WTC11 (cell line): Measurements from ENCODE around the gene RNF10. TPM values are rescaled to one million over a fixed set of nuclear protein-coding genes. Genes with fewer than 3 reads are reported as not detected.
A peak's percentile ranks its signal among the peaks of the same experiment; 100 is the strongest.
"Not testable (repeated sequence)": the region's sequence is repeated elsewhere in the genome, so short reads cannot be mapped to it uniquely, and the experiment has no call there.

Source experiments
- ATAC-seq: fragments of 200-7000 bp; cut with Tn5 transposase; 2 replicates; pipeline ENCODE4 v1.10.0; 2021; ENCODE audit warnings: mild to moderate bottlenecking, moderate library complexity
- CTCF ChIA-PET: fragments of 300-600 bp; sonication (Branson Sonifier 250); formaldehyde crosslinking; loops from one replicate; lab custom pipeline; 2021; ENCODE audit warnings: antibody characterized with exemption; lab: Charles Lee
- POLR2A ChIA-PET: fragments of 350-600 bp; sonication (Branson Sonifier 250); formaldehyde crosslinking; loops from one replicate; lab custom pipeline; 2021; ENCODE audit warnings: antibody characterized with exemption; lab: Charles Lee
- DNase-seq: peaks from one replicate; pipeline ENCODE4 v3.0.0; 2021; ENCODE audit warnings: low spot score
- H3K27ac Mint-ChIP-seq: 2 replicates; pipeline ENCODE4 v1.8.0; 2021; ENCODE audit warnings: mixed read lengths
- H3K27me3 Mint-ChIP-seq: 2 replicates; pipeline ENCODE4 v1.8.0; 2021; ENCODE audit warnings: low read depth, mild to moderate bottlenecking, moderate library complexity, mixed read lengths
- H3K36me3 Mint-ChIP-seq: 2 replicates; pipeline ENCODE4 v1.8.0; 2021; ENCODE audit warnings: mixed read lengths
- H3K4me1 Mint-ChIP-seq: 2 replicates; pipeline ENCODE4 v1.8.0; 2022; ENCODE audit warnings: mixed read lengths
- H3K4me3 Mint-ChIP-seq: 2 replicates; pipeline ENCODE4 v1.8.0; 2021; ENCODE audit warnings: mild to moderate bottlenecking, moderate library complexity, mixed read lengths
- H3K9me3 Mint-ChIP-seq: 2 replicates; pipeline ENCODE4 v1.8.0; 2021; ENCODE audit warnings: mixed read lengths
- CREM ChIP-seq: sonication (generic); formaldehyde crosslinking; IDR thresholded peaks from 2 replicates; pipeline ENCODE4 v1.8.1; 2022; ENCODE audit warnings: mild to moderate bottlenecking, missing genetic modification reagents, moderate library complexity
- ESRRA ChIP-seq: sonication (generic); formaldehyde crosslinking; IDR thresholded peaks from 2 replicates; pipeline ENCODE4 v1.8.1; 2022; ENCODE audit warnings: mild to moderate bottlenecking, missing genetic modification reagents, borderline replicate concordance
- MYBL2 ChIP-seq: sonication (generic); formaldehyde crosslinking; IDR thresholded peaks from 2 replicates; pipeline ENCODE4 v1.8.1; 2023; ENCODE audit warnings: mild to moderate bottlenecking, moderate library complexity, missing genetic modification reagents
- NR3C1 ChIP-seq: sonication (generic); formaldehyde crosslinking; conservative IDR thresholded peaks from 2 replicates; pipeline ENCODE4 v1.8.1; 2023; ENCODE audit warnings: low read depth, mild to moderate bottlenecking, missing genetic modification reagents
- SMAD3 ChIP-seq: sonication (generic); formaldehyde crosslinking; IDR thresholded peaks from 2 replicates; pipeline ENCODE4 v1.8.0; 2022; ENCODE audit warnings: missing genetic modification reagents, mild to moderate bottlenecking, borderline replicate concordance
- TP53 ChIP-seq: sonication (generic); formaldehyde crosslinking; IDR thresholded peaks from 2 replicates; pipeline ENCODE4 v1.8.1; 2023; ENCODE audit warnings: mild to moderate bottlenecking, missing genetic modification reagents
- ZBTB21 ChIP-seq: sonication (generic); formaldehyde crosslinking; IDR thresholded peaks from 2 replicates; pipeline ENCODE4 v1.8.1; 2023; ENCODE audit warnings: mild to moderate bottlenecking, missing genetic modification reagents, borderline replicate concordance
- ZNF121 ChIP-seq: sonication (generic); formaldehyde crosslinking; IDR thresholded peaks from 2 replicates; pipeline ENCODE4 v1.8.0; 2023; ENCODE audit warnings: missing genetic modification reagents
- ZNF232 ChIP-seq: sonication (generic); formaldehyde crosslinking; IDR thresholded peaks from 2 replicates; pipeline ENCODE4 v1.8.0; 2022; ENCODE audit warnings: mild to moderate bottlenecking, missing genetic modification reagents
- ZNF263 ChIP-seq: sonication (generic); formaldehyde crosslinking; IDR thresholded peaks from 2 replicates; pipeline ENCODE4 v1.8.1; 2022; ENCODE audit warnings: low read depth, mild to moderate bottlenecking, moderate library complexity, missing genetic modification reagents
- total RNA-seq: library from RNA; stranded (reverse); gene quantifications from 3 replicates; pipeline ENCODE4 v1.2.3, GENCODE V29; 2021
- TF ChIP-seq, protein P1 (sequence below): fragments of 250-450 bp; sonication (Bioruptor Pico); IDR thresholded peaks from 2 replicates; pipeline ENCODE4 v1.9.0; 2021; ENCODE audit warnings: mild to moderate bottlenecking

The RNF10 gene
- total RNA-seq, 1 experiment from 2014 or later = 160 TPM

DNA sequence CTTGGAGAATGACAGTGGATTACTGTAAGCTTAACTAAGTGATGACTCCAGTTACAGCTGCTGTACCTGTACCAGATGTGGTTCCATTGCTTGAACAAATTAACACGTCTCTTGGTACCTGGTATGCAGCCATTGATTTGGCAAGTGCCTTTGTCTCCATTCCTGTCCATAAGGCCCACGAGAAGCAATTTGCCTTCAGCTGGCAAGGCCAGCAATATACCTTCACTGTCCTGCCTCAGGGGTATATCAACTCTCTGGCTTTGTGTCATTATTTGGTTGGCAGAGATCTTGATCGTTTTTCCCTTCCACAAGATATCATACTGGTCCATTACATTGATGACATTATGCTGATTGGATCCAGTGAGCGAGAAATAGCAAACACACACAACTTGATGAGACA is 76.4 kb downstream of the RNF10 start (continued):
- TF ChIP-seq, protein P1, sequence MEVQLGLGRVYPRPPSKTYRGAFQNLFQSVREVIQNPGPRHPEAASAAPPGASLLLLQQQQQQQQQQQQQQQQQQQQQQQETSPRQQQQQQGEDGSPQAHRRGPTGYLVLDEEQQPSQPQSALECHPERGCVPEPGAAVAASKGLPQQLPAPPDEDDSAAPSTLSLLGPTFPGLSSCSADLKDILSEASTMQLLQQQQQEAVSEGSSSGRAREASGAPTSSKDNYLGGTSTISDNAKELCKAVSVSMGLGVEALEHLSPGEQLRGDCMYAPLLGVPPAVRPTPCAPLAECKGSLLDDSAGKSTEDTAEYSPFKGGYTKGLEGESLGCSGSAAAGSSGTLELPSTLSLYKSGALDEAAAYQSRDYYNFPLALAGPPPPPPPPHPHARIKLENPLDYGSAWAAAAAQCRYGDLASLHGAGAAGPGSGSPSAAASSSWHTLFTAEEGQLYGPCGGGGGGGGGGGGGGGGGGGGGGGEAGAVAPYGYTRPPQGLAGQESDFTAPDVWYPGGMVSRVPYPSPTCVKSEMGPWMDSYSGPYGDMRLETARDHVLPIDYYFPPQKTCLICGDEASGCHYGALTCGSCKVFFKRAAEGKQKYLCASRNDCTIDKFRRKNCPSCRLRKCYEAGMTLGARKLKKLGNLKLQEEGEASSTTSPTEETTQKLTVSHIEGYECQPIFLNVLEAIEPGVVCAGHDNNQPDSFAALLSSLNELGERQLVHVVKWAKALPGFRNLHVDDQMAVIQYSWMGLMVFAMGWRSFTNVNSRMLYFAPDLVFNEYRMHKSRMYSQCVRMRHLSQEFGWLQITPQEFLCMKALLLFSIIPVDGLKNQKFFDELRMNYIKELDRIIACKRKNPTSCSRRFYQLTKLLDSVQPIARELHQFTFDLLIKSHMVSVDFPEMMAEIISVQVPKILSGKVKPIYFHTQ (CRISPR knock-in tag) = no peak
- TF ChIP-seq SMAD3 (CRISPR knock-in tag) (no peak), MYBL2 (CRISPR knock-in tag) (no peak), TP53 (no peak), CREM (CRISPR knock-in tag) (no peak), ZNF263 (CRISPR knock-in tag) (no peak)

GRCh38 chr12:120611534-120611933 is 77.4 kb downstream of the RNF10 start:
- DNase-seq, H3K27me3 Mint-ChIP-seq, H3K27ac Mint-ChIP-seq, CTCF ChIA-PET, ATAC-seq, H3K4me1 Mint-ChIP-seq, H3K4me3 Mint-ChIP-seq, H3K9me3 Mint-ChIP-seq, H3K36me3 Mint-ChIP-seq, POLR2A ChIA-PET: not testable (repeated sequence)

DNA sequence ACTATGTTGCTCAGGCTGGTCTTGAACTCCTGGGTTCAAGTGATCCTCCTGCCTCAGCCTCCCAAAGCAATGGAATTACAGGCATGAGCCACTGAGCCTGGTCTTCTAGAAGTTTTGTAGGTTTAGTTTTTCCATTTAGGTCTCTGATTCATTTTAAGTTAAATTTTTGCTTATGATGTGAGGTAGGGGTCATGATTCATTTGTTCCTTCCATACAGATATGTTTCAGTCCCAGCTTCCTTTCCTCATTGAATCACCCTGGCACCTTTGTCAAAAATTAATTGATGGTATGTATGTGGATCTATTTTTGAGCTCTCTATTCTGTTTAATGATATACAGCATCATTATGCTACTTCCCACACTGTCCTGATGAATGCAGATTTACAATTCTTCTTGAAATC is 80.7 kb downstream of the RNF10 start:
- no peak overlapping the region for H3K4me3 Mint-ChIP-seq
- POLR2A ChIA-PET = no interaction called here
- no peaks in the 10 kb centered on the region for H3K36me3 Mint-ChIP-seq
- peaks cover 4% of the 10 kb centered on the region; the same call in 1 of the 2 replicates for H3K9me3 Mint-ChIP-seq
- CTCF ChIA-PET = interaction anchor here (1.1 kb wide), 1 partner anchor 35 kb away, joined by 3 read pairs; no protein-coding TSS in a partner anchor
- peaks cover 2% of the 10 kb centered on the region; the same call in 1 of the 2 replicates for H3K27me3 Mint-ChIP-seq
- no peak for TF ChIP-seq NR3C1 (CRISPR knock-in tag)
- no peak for TF ChIP-seq ZNF232
- TF ChIP-seq ESRRA = no peak
- H3K27ac Mint-ChIP-seq = no peak overlapping the region
- ATAC-seq (no peak), DNase-seq (no peak)
- H3K4me1 Mint-ChIP-seq = peaks cover 10% of the 10 kb centered on the region

DNA sequence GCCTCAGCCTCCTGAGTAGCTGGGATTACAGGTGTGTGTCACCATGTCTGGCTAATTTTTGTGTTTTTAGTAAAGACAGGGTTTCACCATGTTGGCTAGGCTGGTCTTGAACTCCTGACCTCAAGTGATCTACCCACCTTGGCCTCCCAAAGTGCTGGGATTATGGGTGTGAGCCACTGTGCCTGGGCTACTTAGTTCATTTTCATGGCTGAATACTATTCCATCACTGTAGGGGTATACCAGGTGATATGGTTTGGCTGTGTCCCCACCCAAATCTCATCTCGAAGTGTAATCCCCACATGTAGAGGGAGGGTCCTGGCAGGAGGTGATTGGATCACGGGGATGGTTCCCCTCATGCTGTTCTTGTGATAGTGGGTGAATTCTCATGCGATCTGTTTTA is 83.0 kb downstream of the RNF10 start:
- H3K36me3 Mint-ChIP-seq, DNase-seq, POLR2A ChIA-PET, H3K4me3 Mint-ChIP-seq, H3K27ac Mint-ChIP-seq, CTCF ChIA-PET, H3K27me3 Mint-ChIP-seq, H3K9me3 Mint-ChIP-seq, ATAC-seq: not testable (repeated sequence)
- H3K4me1 Mint-ChIP-seq = peaks cover 13% of the 10 kb centered on the region

DNA sequence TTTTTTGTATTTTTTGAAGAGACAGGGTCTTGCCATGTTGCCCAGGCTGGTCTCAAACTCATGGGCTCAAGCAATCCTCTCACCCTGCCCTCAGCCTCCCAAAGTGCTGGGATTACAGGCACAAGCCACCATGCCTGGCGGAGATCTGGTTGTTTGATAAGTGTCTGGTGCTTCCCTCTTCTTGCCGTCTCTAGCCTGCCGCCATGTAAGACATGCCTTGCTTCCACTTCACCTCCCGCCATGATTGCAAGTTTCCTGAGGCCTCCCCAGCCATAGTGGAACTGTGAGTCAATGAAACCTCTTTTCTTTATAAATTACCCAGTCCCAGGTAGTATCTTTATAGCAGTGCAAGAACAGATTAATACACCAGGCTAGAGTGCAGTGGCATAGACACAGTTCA is 83.6 kb downstream of the RNF10 start:
- H3K36me3 Mint-ChIP-seq, H3K9me3 Mint-ChIP-seq, CTCF ChIA-PET, H3K4me3 Mint-ChIP-seq, H3K27ac Mint-ChIP-seq, DNase-seq, H3K27me3 Mint-ChIP-seq, POLR2A ChIA-PET, ATAC-seq: not testable (repeated sequence)
- peaks cover 13% of the 10 kb centered on the region for H3K4me1 Mint-ChIP-seq
- TF ChIP-seq ZNF121 (CRISPR knock-in tag) = 0 out of 2 replicates have a peak, but pooled peaks have one; percentile 15

GRCh38 chr12:120618954-120619615 is 84.9 kb downstream of the RNF10 start:
- ATAC-seq (peak; percentile 58), DNase-seq (no peak)
- Mint-ChIP-seq H3K27me3 (peaks cover 2% of the 10 kb centered on the region; the same call in 1 of the 2 replicates), H3K27ac (no peak overlapping the region), H3K36me3 (no peaks in the 10 kb centered on the region), H3K4me1 (peaks cover 13% of the 10 kb centered on the region), H3K9me3 (peaks cover 4% of the 10 kb centered on the region; the same call in 1 of the 2 replicates), H3K4me3 (peak overlapping the region; percentile 53)
- peak; percentile 69; the same call in 1 of the 2 replicates for TF ChIP-seq ZNF263 (CRISPR knock-in tag)
- TF ChIP-seq ZNF121 (CRISPR knock-in tag) = no peak
- TF ChIP-seq ZBTB21 (CRISPR knock-in tag) = no peak
- ChIA-PET CTCF (interaction anchor here (2.2 kb wide), 1 partner anchor 30 kb away, joined by 7 read pairs; no protein-coding TSS in a partner anchor), POLR2A (interaction anchor here (0.6 kb wide), 1 partner anchor 240 kb away, joined by 5 read pairs; no protein-coding TSS in a partner anchor)
